Liver (tissue), 9 donors: ENCODE measurements around the gene GAP43. TPM values are rescaled to one million over a fixed set of nuclear protein-coding genes. Genes with fewer than 3 reads are reported as not detected.

ENCODE experiments used
- DNase-seq: peaks from one replicate; pipeline ENCODE4 v3.0.0-alpha.2; 2017; ENCODE audit warnings: low spot score
- H3K27ac ChIP-seq, 2 donors: one replicate each; pipeline ENCODE4 v1.7.0; 2013; ENCODE audit warnings: inconsistent platforms in 2 of 2, low read length in 2 of 2, control low read depth in 1 of 2, low read depth in 1 of 2, mild to moderate bottlenecking in 1 of 2
- H3K27me3 ChIP-seq, 4 donors: one replicate each; pipeline versions ENCODE4 v1.6.1 to v1.7.0; 2013; ENCODE audit warnings: low read length in 3 of 4, inconsistent platforms in 1 of 4, mild to moderate bottlenecking in 1 of 4, moderate library complexity in 1 of 4; ENCODE audit not compliant: control insufficient read depth in 4 of 4, insufficient read depth in 4 of 4
- H3K36me3 ChIP-seq, 4 donors: one replicate each; pipeline versions ENCODE4 v1.6.1 to v1.7.0; 2013; ENCODE audit warnings: low read length in 3 of 4, mild to moderate bottlenecking in 3 of 4, low read depth in 1 of 4, moderate library complexity in 1 of 4; ENCODE audit not compliant: control insufficient read depth in 4 of 4, insufficient read depth in 3 of 4
- H3K4me1 ChIP-seq, 4 donors: one replicate each; pipeline versions ENCODE4 v1.6.1 to v1.7.0; 2013; ENCODE audit warnings: low read length in 3 of 4, mild to moderate bottlenecking in 3 of 4, moderate library complexity in 1 of 4; ENCODE audit not compliant: control insufficient read depth in 4 of 4, insufficient read depth in 4 of 4
- H3K4me3 ChIP-seq, 3 donors: one replicate each; pipeline versions ENCODE4 v1.6.1 to v1.7.0; 2013; ENCODE audit warnings: low read length in 3 of 3, control low read depth in 1 of 3, low read depth in 1 of 3, mild to moderate bottlenecking in 1 of 3
- H3K9ac ChIP-seq, 2 donors: one replicate each; pipeline ENCODE4 v1.7.0; 2013; ENCODE audit warnings: low read length in 2 of 2, mild to moderate bottlenecking in 2 of 2, moderate library complexity in 2 of 2, control low read depth in 1 of 2, low read depth in 1 of 2
- H3K9me3 ChIP-seq, 4 donors: one replicate each; pipeline versions ENCODE4 v1.6.1 to v1.7.0; 2013; ENCODE audit warnings: low read length in 3 of 4; ENCODE audit not compliant: control insufficient read depth in 4 of 4
- EGR1 ChIP-seq, 2 donors: IDR thresholded peaks; 2 replicates each; pipeline ENCODE4 v1.6.1; 2016 to 2018; ENCODE audit warnings: antibody characterized with exemption in 2 of 2, low read depth in 2 of 2
- FOXA1 ChIP-seq: IDR thresholded peaks from 2 replicates; pipeline ENCODE4 v1.6.1; 2016; ENCODE audit warnings: antibody characterized with exemption
- FOXA2 ChIP-seq: IDR thresholded peaks from 2 replicates; pipeline ENCODE4 v1.6.1; 2016; ENCODE audit warnings: antibody characterized with exemption
- GABPA ChIP-seq, 2 donors: IDR thresholded peaks in 1 of 2; conservative IDR thresholded peaks in 1 of 2; 2 replicates each; pipeline ENCODE4 v1.6.1; 2016; ENCODE audit warnings: antibody characterized with exemption in 2 of 2, mild to moderate bottlenecking in 1 of 2, moderate library complexity in 1 of 2
- HNF4A ChIP-seq, 2 donors: conservative IDR thresholded peaks; 2 replicates each; pipeline ENCODE4 v1.6.1; 2016; ENCODE audit warnings: antibody characterized with exemption in 2 of 2, mild to moderate bottlenecking in 2 of 2
- HNF4G ChIP-seq: IDR thresholded peaks from 2 replicates; pipeline ENCODE4 v1.6.1; 2016; ENCODE audit warnings: antibody characterized with exemption
- NR2F2 ChIP-seq: IDR thresholded peaks from 2 replicates; pipeline ENCODE4 v1.6.1; 2016; ENCODE audit warnings: antibody characterized with exemption
- RAD21 ChIP-seq, 2 donors: IDR thresholded peaks; 2 replicates each; pipeline ENCODE4 v1.6.1; 2016; ENCODE audit warnings: antibody characterized with exemption in 2 of 2, mild to moderate bottlenecking in 2 of 2
- RXRA ChIP-seq, 2 donors: IDR thresholded peaks; 2 replicates each; pipeline ENCODE4 v1.6.1; 2017 to 2018; ENCODE audit warnings: antibody characterized with exemption in 2 of 2, mild to moderate bottlenecking in 1 of 2
- SP1 ChIP-seq: IDR thresholded peaks from 2 replicates; pipeline ENCODE4 v1.6.1; 2018; ENCODE audit warnings: antibody characterized with exemption, mild to moderate bottlenecking
- TAF1 ChIP-seq: conservative IDR thresholded peaks from 2 replicates; pipeline ENCODE4 v1.6.1; 2016; ENCODE audit warnings: antibody characterized with exemption, mild to moderate bottlenecking
- YY1 ChIP-seq: IDR thresholded peaks from 2 replicates; pipeline ENCODE4 v1.6.1; 2016; ENCODE audit warnings: antibody characterized with exemption, mild to moderate bottlenecking
- WGBS: extraction: QIAGEN DNeasy Blood & Tissue Kit; methylation state at CpG from one replicate; pipeline ENCODE4 v1.1.7; 2013; 5-methylcytosine and 5-hydroxymethylcytosine counted together
- polyA plus RNA-seq, 2 donors: library from polyadenylated mRNA; stranded (reverse) in 1 of 2; unstranded in 1 of 2; fragments of 200-250 nt in 1 of 2; fragments of >200 nt in 1 of 2; fragmentation: Nextera tagmentation in 1 of 2; extraction: Ambion mirVana in 1 of 2; gene quantifications; one replicate each; pipeline versions ENCODE4 v1.2.1 to v1.2.3, GENCODE V29; 2013 to 2015
- total RNA-seq, 2 donors: library from RNA; depleted of rRNA; stranded (reverse); fragments of >200 nt; gene quantifications; one replicate each; pipeline ENCODE4 v1.2.3, GENCODE V29; 2014
- TF ChIP-seq, protein P1 (sequence below): fragments of 150-350 bp; IDR thresholded peaks from 2 replicates; pipeline ENCODE4 v1.5.1; 2017; ENCODE audit warnings: improper control_type of control experiment, low read depth, low read length; ENCODE audit not compliant: missing input control
- TF ChIP-seq, protein P2 (sequence below): IDR thresholded peaks from 2 replicates; pipeline ENCODE4 v1.6.1; 2016; ENCODE audit warnings: antibody characterized with exemption, mild to moderate bottlenecking
- TF ChIP-seq, protein P3 (sequence below): IDR thresholded peaks from 2 replicates; pipeline ENCODE4 v1.6.1; 2016; ENCODE audit warnings: antibody characterized with exemption
- TF ChIP-seq, protein P4 (sequence below): IDR thresholded peaks from 2 replicates; pipeline ENCODE4 v1.6.1; 2016; ENCODE audit warnings: antibody characterized with exemption
- donor health status: healthy.
- donor health status: healthy.
- donor health status: healthy.
- donor health status: healthy.
- donor health status: healthy.

GAP43 gene, protein sequence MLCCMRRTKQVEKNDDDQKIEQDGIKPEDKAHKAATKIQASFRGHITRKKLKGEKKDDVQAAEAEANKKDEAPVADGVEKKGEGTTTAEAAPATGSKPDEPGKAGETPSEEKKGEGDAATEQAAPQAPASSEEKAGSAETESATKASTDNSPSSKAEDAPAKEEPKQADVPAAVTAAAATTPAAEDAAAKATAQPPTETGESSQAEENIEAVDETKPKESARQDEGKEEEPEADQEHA
- total RNA-seq (not detected), polyA plus RNA-seq (under 1 TPM in 1 of 2 donors, not detected in 1; 0.06 TPM)

DNA sequence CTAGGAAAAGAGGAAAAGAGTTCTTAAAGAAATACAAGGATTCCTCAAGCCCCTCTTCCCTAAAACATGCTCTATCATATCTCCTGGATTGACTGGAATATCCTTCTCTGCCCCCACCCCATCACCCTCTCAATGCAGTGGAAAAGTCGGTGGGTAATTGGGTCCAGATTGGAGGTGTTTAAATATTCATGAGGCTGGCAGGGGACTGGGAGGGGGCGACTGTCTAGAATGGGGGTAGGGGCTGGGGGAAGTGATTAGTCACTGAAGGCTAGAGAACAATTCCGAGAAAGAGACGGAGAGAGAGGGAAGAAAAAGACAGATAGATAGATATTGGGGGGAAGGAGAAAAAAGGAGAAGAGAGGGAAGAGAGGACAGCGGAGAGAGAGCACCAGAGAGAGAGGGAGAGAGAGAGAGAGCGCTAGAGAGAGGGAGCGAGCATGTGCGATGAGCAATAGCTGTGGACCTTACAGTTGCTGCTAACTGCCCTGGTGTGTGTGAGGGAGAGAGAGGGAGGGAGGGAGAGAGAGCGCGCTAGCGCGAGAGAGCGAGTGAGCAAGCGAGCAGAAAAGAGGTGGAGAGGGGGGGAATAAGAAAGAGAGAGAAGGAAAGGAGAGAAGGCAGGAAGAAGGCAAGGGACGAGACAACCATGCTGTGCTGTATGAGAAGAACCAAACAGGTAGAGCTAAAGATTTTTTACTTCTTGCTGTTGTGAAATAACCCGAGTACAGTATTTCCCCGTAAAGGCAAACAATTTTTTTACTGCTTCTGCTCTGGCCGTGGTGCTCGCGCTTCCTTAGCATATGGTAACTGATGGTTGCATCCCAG is at the start of gene GAP43:
GAP43 (plus strand) TSS at position 467 of the 825 bp plus-strand sequence; CDS start at position 647, 180 bp downstream.
- Histone ChIP-seq H3K9ac (no peak within 1 kb of the TSS), H3K4me1 (peaks cover 0 to 5% (median under 1%) of the 10 kb centered on the region in 4 donors), H3K27me3 (peaks cover 0 to 6% (median 2%) of the 10 kb centered on the region in 4 donors), H3K27ac (no peak within 1 kb of the TSS), H3K36me3 (no peaks in the 10 kb centered on the region), H3K4me3 (peak within 1 kb of the TSS in 1 of 3 donors; percentile 1), H3K9me3 (no peaks in the 10 kb centered on the region)
- DNase-seq: no peak
- TF ChIP-seq FOXA2 (no peak), NR2F2 (no peak), HNF4G (no peak), FOXA1 (no peak), YY1 (no peak), TAF1 (no peak), EGR1 (IDR thresholded peaks at IDR 0.05; ENCODE audit: low read depth in 2 of 2) (no peak), RAD21 (IDR thresholded peaks at IDR 0.05) (no peak)
- TF ChIP-seq, protein P1, sequence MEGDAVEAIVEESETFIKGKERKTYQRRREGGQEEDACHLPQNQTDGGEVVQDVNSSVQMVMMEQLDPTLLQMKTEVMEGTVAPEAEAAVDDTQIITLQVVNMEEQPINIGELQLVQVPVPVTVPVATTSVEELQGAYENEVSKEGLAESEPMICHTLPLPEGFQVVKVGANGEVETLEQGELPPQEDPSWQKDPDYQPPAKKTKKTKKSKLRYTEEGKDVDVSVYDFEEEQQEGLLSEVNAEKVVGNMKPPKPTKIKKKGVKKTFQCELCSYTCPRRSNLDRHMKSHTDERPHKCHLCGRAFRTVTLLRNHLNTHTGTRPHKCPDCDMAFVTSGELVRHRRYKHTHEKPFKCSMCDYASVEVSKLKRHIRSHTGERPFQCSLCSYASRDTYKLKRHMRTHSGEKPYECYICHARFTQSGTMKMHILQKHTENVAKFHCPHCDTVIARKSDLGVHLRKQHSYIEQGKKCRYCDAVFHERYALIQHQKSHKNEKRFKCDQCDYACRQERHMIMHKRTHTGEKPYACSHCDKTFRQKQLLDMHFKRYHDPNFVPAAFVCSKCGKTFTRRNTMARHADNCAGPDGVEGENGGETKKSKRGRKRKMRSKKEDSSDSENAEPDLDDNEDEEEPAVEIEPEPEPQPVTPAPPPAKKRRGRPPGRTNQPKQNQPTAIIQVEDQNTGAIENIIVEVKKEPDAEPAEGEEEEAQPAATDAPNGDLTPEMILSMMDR: no peak
- TF ChIP-seq, protein P2, sequence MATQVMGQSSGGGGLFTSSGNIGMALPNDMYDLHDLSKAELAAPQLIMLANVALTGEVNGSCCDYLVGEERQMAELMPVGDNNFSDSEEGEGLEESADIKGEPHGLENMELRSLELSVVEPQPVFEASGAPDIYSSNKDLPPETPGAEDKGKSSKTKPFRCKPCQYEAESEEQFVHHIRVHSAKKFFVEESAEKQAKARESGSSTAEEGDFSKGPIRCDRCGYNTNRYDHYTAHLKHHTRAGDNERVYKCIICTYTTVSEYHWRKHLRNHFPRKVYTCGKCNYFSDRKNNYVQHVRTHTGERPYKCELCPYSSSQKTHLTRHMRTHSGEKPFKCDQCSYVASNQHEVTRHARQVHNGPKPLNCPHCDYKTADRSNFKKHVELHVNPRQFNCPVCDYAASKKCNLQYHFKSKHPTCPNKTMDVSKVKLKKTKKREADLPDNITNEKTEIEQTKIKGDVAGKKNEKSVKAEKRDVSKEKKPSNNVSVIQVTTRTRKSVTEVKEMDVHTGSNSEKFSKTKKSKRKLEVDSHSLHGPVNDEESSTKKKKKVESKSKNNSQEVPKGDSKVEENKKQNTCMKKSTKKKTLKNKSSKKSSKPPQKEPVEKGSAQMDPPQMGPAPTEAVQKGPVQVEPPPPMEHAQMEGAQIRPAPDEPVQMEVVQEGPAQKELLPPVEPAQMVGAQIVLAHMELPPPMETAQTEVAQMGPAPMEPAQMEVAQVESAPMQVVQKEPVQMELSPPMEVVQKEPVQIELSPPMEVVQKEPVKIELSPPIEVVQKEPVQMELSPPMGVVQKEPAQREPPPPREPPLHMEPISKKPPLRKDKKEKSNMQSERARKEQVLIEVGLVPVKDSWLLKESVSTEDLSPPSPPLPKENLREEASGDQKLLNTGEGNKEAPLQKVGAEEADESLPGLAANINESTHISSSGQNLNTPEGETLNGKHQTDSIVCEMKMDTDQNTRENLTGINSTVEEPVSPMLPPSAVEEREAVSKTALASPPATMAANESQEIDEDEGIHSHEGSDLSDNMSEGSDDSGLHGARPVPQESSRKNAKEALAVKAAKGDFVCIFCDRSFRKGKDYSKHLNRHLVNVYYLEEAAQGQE: no peak
- TF ChIP-seq, protein P3, sequence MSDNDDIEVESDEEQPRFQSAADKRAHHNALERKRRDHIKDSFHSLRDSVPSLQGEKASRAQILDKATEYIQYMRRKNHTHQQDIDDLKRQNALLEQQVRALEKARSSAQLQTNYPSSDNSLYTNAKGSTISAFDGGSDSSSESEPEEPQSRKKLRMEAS: no peak
- WGBS: 6% methylated on average over 20 of the region's 20 CpGs

DNA sequence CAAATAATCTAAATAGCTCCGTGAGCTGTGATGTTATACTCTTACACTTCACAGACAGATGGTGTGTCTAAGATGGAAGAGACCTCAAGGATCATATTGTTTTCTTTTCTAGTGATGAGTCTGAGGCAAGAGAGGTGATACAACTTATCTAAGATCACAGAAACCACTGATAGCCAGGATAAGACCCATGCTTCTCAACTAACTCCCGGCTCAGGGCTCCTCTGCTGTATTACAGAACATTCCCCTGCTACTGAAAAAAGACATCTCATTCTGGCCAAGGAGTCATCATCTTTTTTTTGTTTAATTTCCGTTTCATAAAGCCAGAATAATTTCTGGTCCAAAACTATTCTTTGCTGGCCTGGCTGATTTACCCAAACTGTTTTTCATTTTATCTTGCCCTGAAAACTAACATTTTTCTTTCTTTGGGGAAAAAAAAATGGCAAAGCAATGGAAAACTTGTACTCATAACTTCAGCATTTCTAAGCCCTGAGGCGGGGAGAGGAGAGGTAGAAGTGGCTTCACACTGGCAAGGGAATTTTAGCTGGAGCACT is 46.9 kb upstream of the GAP43 start:
- H3K27ac ChIP-seq: no peak overlapping the region
- H3K36me3 ChIP-seq: no peaks in the 10 kb centered on the region
- H3K4me3 ChIP-seq: no peak overlapping the region
- TF ChIP-seq SP1: no peak
- TF ChIP-seq, protein P3: no peak
- no peak for TF ChIP-seq EGR1 (IDR thresholded peaks at IDR 0.05; ENCODE audit: low read depth in 2 of 2)
- no peak for TF ChIP-seq FOXA2
- TF ChIP-seq, protein P4, sequence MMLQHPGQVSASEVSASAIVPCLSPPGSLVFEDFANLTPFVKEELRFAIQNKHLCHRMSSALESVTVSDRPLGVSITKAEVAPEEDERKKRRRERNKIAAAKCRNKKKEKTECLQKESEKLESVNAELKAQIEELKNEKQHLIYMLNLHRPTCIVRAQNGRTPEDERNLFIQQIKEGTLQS: no peak
- no peak for TF ChIP-seq GABPA (IDR thresholded peaks at IDR 0.05 in 1 of 2, conservative IDR thresholded peaks at IDR 0.05 in 1 of 2)
- no peak for TF ChIP-seq FOXA1
- TF ChIP-seq RAD21 (IDR thresholded peaks at IDR 0.05): no peak
- no peak for TF ChIP-seq HNF4A (conservative IDR thresholded peaks at IDR 0.05)
- TF ChIP-seq YY1: no peak
- no peak for TF ChIP-seq HNF4G
- TF ChIP-seq RXRA (IDR thresholded peaks at IDR 0.05): no peak
- 44% methylated on average over 4 of the region's 4 CpGs for WGBS
- no peaks in the 10 kb centered on the region for H3K9me3 ChIP-seq
- peaks cover 0 to 3% (median 0%) of the 10 kb centered on the region in 4 donors for H3K27me3 ChIP-seq
- no peak overlapping the region for H3K9ac ChIP-seq
- no peak for DNase-seq
- H3K4me1 ChIP-seq: no peaks in the 10 kb centered on the region
